ENCODE data around the gene TOR1AIP1. TPM values are rescaled to one million over a fixed set of nuclear protein-coding genes. Genes with fewer than 3 reads are reported as not detected.
"Not testable (repeated sequence)": the region's sequence is repeated elsewhere in the genome, so short reads cannot be mapped to it uniquely, and the experiment has no call there.

Gene TOR1AIP1, protein sequence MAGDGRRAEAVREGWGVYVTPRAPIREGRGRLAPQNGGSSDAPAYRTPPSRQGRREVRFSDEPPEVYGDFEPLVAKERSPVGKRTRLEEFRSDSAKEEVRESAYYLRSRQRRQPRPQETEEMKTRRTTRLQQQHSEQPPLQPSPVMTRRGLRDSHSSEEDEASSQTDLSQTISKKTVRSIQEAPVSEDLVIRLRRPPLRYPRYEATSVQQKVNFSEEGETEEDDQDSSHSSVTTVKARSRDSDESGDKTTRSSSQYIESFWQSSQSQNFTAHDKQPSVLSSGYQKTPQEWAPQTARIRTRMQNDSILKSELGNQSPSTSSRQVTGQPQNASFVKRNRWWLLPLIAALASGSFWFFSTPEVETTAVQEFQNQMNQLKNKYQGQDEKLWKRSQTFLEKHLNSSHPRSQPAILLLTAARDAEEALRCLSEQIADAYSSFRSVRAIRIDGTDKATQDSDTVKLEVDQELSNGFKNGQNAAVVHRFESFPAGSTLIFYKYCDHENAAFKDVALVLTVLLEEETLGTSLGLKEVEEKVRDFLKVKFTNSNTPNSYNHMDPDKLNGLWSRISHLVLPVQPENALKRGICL
- total RNA-seq (104 TPM), polyA plus RNA-seq (85.9 TPM)

GRCh38 chr1:179882253-179883039, at the start of gene TOR1AIP1:
TOR1AIP1 (plus strand) TSS chr1:179882285; CDS start chr1:179882503, 218 bp downstream.
- peak; percentile 94 for DNase-seq (ENCODE audit: extremely low spot score)
- under 1% methylated on average over 72 of the region's 72 CpGs for WGBS

GRCh38 chr1:179836686-179837445, 45.2 kb upstream of the TOR1AIP1 start:
- not testable (repeated sequence) for H3K27ac ChIP-seq (ENCODE audit: low read depth); H3K4me3 ChIP-seq (ENCODE audit: low read depth, low read length); H3K4me1 ChIP-seq (ENCODE audit: insufficient read depth); DNase-seq (ENCODE audit: extremely low spot score); H3K36me3 ChIP-seq (ENCODE audit: insufficient read depth)
- 97% methylated on average over 38 of the region's 38 CpGs for WGBS

More at GRCh38 chr1:179882253-179883039, at the start of gene TOR1AIP1:
- Histone ChIP-seq H3K27ac (ENCODE audit: low read depth) (peak within 1 kb of the TSS; percentile 100), H3K36me3 (ENCODE audit: insufficient read depth) (no peaks in the 10 kb centered on the region), H3K4me1 (ENCODE audit: insufficient read depth) (peaks cover 1% of the 10 kb centered on the region), H3K4me3 (ENCODE audit: low read depth, low read length) (peak within 1 kb of the TSS; percentile 74)

- Histone ChIP-seq H3K4me3 (ENCODE audit: low read depth, low read length) (no peak overlapping the region), H3K4me1 (ENCODE audit: insufficient read depth) (no peaks in the 10 kb centered on the region), H3K36me3 (ENCODE audit: insufficient read depth) (peaks cover 2% of the 10 kb centered on the region), H3K27ac (ENCODE audit: low read depth) (no peak overlapping the region)
- WGBS = 84% methylated on average over 3 of the region's 3 CpGs
- DNase-seq (ENCODE audit: extremely low spot score) = no peak
These were observed 42.0 kb upstream of the TOR1AIP1 start for GRCh38 chr1:179840107-179840506.

DNA sequence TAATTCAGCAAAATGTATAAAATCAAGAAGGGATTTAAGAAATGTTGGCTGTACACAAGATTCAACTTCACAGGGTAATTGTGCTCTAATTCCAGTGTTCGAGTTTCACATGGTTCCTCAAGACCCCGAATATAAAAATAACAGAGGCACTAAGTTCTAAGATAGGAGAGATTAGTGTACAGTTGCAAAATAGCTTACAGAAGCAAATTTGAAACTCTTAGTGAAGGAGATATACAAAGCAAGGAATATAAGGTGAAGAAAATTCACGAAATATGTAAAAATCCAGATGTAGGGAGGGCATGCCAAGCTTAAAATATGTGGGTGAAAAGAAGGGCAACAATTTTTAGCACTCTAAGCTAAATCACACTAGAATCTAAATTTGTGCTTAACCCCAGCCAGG, 33.9 kb upstream of the TOR1AIP1 start:
- no peak for DNase-seq (ENCODE audit: extremely low spot score)

GRCh38 chr1:179853102-179853501, 29.0 kb upstream of the TOR1AIP1 start:
- WGBS = 92% methylated on average over 1 of the region's 1 CpG
- H3K4me3 ChIP-seq (ENCODE audit: low read depth, low read length) = no peak overlapping the region
- no peak overlapping the region for H3K27ac ChIP-seq (ENCODE audit: low read depth)
- H3K4me1 ChIP-seq (ENCODE audit: insufficient read depth) = no peaks in the 10 kb centered on the region
- peaks cover 7% of the 10 kb centered on the region for H3K36me3 ChIP-seq (ENCODE audit: insufficient read depth)
- DNase-seq (ENCODE audit: extremely low spot score) = no peak

More for the DNA sequence above, 33.9 kb upstream of the TOR1AIP1 start:
- Histone ChIP-seq H3K36me3 (ENCODE audit: insufficient read depth) (peaks cover 13% of the 10 kb centered on the region), H3K4me1 (ENCODE audit: insufficient read depth) (no peaks in the 10 kb centered on the region), H3K27ac (ENCODE audit: low read depth) (no peak overlapping the region), H3K4me3 (ENCODE audit: low read depth, low read length) (no peak overlapping the region)
- WGBS = 90% methylated on average over 3 of the region's 3 CpGs

- H3K27ac ChIP-seq (ENCODE audit: low read depth); H3K4me1 ChIP-seq (ENCODE audit: insufficient read depth); DNase-seq (ENCODE audit: extremely low spot score); H3K4me3 ChIP-seq (ENCODE audit: low read depth, low read length); H3K36me3 ChIP-seq (ENCODE audit: insufficient read depth): not testable (repeated sequence)
- 94% methylated on average over 4 of the region's 4 CpGs for WGBS
These were observed 26.3 kb upstream of the TOR1AIP1 start for GRCh38 chr1:179855831-179856230.

DNA sequence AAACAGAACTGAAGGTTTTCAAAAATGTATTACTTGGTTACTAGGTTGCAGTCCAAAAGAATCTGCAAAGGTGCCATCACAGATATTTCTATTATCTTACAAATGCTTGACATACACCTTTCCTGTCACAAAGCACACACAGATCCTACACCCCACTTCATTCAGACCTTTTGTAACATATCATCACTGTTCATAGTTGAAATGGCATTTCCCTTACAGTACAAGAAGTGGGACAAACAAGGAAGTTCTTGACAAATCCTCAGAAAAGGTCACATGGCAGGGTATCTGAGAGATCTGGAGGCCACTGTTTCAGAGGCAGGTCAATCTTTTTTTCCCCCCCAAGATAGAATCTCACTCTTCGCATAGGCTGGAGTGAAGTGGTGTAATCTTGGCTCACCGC, 25.8 kb upstream of the TOR1AIP1 start:
- DNase-seq (ENCODE audit: extremely low spot score) = no peak
- 89% methylated on average over 2 of the region's 2 CpGs for WGBS
- Histone ChIP-seq H3K4me3 (ENCODE audit: low read depth, low read length) (no peak overlapping the region), H3K4me1 (ENCODE audit: insufficient read depth) (no peaks in the 10 kb centered on the region), H3K27ac (ENCODE audit: low read depth) (no peak overlapping the region), H3K36me3 (ENCODE audit: insufficient read depth) (no peaks in the 10 kb centered on the region)

DNA sequence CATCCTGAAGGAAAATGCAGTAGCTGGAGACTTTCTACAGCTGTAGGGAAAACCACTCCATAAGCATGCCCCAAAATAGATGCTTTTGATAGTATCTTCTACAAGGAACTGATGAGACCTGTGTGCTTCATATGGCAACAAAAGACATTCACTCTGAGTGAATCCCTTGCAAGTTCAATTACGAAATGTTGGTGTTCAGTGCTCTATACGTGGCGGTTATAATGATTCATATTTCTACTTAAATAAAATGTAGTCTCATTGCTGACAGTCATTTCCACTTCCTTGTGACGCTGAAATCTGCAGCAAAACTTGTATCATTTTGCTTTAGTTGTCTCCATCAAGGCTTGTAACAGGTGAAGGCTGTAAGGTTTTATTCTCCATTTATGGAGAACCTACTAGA, 25.1 kb upstream of the TOR1AIP1 start:
- Histone ChIP-seq H3K4me3 (ENCODE audit: low read depth, low read length) (no peak overlapping the region), H3K27ac (ENCODE audit: low read depth) (no peak overlapping the region), H3K36me3 (ENCODE audit: insufficient read depth) (no peaks in the 10 kb centered on the region), H3K4me1 (ENCODE audit: insufficient read depth) (no peaks in the 10 kb centered on the region)
- no peak for DNase-seq (ENCODE audit: extremely low spot score)
- WGBS = 94% methylated on average over 4 of the region's 4 CpGs

- Histone ChIP-seq H3K27ac (ENCODE audit: low read depth) (no peak overlapping the region), H3K36me3 (ENCODE audit: insufficient read depth) (no peaks in the 10 kb centered on the region), H3K4me1 (ENCODE audit: insufficient read depth) (no peaks in the 10 kb centered on the region), H3K4me3 (ENCODE audit: low read depth, low read length) (no peak overlapping the region)
- no peak for DNase-seq (ENCODE audit: extremely low spot score)
- 83% methylated on average over 3 of the region's 3 CpGs for WGBS
These were observed 21.4 kb upstream of the TOR1AIP1 start for GRCh38 chr1:179860652-179861051.

GRCh38 chr1:179865377-179865776, 16.7 kb upstream of the TOR1AIP1 start:
- DNase-seq (ENCODE audit: extremely low spot score) = no peak
- H3K4me1 ChIP-seq (ENCODE audit: insufficient read depth) = no peaks in the 10 kb centered on the region
- 91% methylated on average over 6 of the region's 6 CpGs for WGBS
- H3K4me3 ChIP-seq (ENCODE audit: low read depth, low read length) = no peak overlapping the region
- H3K27ac ChIP-seq (ENCODE audit: low read depth) = no peak overlapping the region
- no peaks in the 10 kb centered on the region for H3K36me3 ChIP-seq (ENCODE audit: insufficient read depth)

- Histone ChIP-seq H3K4me3 (ENCODE audit: low read depth, low read length) (no peak overlapping the region), H3K4me1 (ENCODE audit: insufficient read depth) (no peaks in the 10 kb centered on the region), H3K27ac (ENCODE audit: low read depth) (no peak overlapping the region), H3K36me3 (ENCODE audit: insufficient read depth) (peaks cover 2% of the 10 kb centered on the region)
- WGBS = 88% methylated on average over 7 of the region's 7 CpGs
- no peak for DNase-seq (ENCODE audit: extremely low spot score)
These were observed 15.5 kb upstream of the TOR1AIP1 start for GRCh38 chr1:179866616-179867015.

DNA sequence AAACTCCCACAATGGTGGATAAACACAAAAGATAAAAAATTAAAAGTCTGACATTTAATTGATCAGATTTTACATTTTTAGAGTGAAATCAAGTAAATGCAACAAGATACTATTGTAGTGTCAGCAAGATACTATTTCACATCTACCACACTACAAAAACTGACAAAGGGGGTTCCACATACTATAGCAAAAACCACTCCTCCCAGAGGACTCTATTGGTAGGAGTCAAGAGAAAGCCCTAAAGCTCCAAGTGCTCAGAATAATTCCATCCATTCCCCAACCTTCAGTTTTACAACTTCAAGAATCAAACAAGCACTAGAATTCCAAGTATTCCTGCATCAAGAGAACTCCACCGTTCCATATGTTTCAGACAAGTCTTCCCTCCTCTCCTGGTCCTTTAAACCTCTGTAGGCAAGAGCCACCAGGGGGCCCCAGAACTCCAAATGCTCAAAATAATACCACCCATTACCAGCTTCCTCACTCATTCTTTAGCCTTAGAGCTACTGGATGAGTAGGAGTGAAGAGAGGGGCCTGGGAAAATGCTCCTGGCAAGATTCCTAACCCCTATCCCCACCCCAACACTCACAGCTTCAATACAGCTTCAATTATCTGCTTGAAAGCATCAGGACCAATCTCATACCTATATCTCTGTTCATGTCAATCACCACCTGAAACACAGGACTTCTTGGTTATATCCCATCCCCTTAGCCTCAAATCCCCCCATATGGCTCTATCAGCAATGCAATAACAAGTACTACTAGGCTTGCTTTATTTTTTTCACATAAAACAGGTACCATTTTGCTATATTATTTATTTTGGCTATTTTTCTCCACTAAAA, 14.4 kb upstream of the TOR1AIP1 start:
- DNase-seq (ENCODE audit: extremely low spot score) = no peak
- WGBS = 6% methylated on average over 1 of the region's 1 CpG
- Histone ChIP-seq H3K4me3 (ENCODE audit: low read depth, low read length) (no peak overlapping the region), H3K36me3 (ENCODE audit: insufficient read depth) (peaks cover 2% of the 10 kb centered on the region), H3K27ac (ENCODE audit: low read depth) (no peak overlapping the region), H3K4me1 (ENCODE audit: insufficient read depth) (no peaks in the 10 kb centered on the region)
